MG63 (cell line): ENCODE results near the gene AFF3. TPM values are rescaled to one million over a fixed set of nuclear protein-coding genes. Genes with fewer than 3 reads are reported as not detected.

Source experiments
- total RNA-seq: library from RNA; depleted of rRNA; stranded (reverse); fragments of >200 nt; shearing (Covaris generic); gene quantifications from 2 replicates; pipeline ENCODE4 v1.2.3, GENCODE V29; 2014; ENCODE audit warnings: low replicate concordance; rRNA removed

The AFF3 gene
- total RNA-seq, 1 experiment from 2014 or later = 6.1 TPM

Other genes with a start within 250 kb of the AFF3 start
- gene LONRF2, start 179.9 kb upstream of the AFF3 start, total RNA-seq = 1.4 and 2.0 TPM in 2 replicates